H1 (cell line): ENCODE results near the gene SMG1. TPM values are rescaled to one million over a fixed set of nuclear protein-coding genes. Genes with fewer than 3 reads are reported as not detected.

Experiments
- CTCF ChIA-PET: fragments of 300-600 bp; sonication (Branson Sonifier 250); formaldehyde crosslinking; loops from one replicate; lab custom pipeline; 2021; ENCODE audit not compliant: partially characterized antibody; lab: Charles Lee
- POLR2A ChIA-PET: fragments of 300-600 bp; sonication (Branson Sonifier 250); formaldehyde crosslinking; loops from one replicate; lab custom pipeline; 2021; ENCODE audit warnings: inconsistent platforms; ENCODE audit not compliant: partially characterized antibody; lab: Charles Lee
- DNase-seq, 2 experiments: peaks; one replicate each; pipeline versions ENCODE4 v3.0.0 to v3.0.0-alpha.2; 2010 to 2022; ENCODE audit warnings: low spot score in 2 of 2, low read depth in 1 of 2, mixed read lengths in 1 of 2
- FAIRE-seq: peaks from 2 replicates; lab custom pipeline; 2011; peaks lifted over from hg19 to GRCh38; lab: Jason Lieb, UNC
- H2AFZ ChIP-seq: 2 replicates; pipeline ENCODE4 v1.8.1; 2012; ENCODE audit warnings: low read length, inconsistent platforms
- H2AK5ac ChIP-seq: 2 replicates; pipeline ENCODE4 v1.6.1; 2013; ENCODE audit warnings: low read depth, low read length
- H2BK120ac ChIP-seq: replicated peaks from 2 replicates; pipeline ENCODE3; 2013; ENCODE audit warnings: low read depth, low read length, inconsistent platforms
- H2BK12ac ChIP-seq: 2 replicates; pipeline ENCODE4 v1.6.1; 2013; ENCODE audit warnings: low read depth, low read length
- H2BK15ac ChIP-seq: 2 replicates; pipeline ENCODE4 v1.6.1; 2013; ENCODE audit warnings: low read length
- H2BK20ac ChIP-seq: 2 replicates; pipeline ENCODE4 v1.6.1; 2013; ENCODE audit warnings: low read length
- H2BK5ac ChIP-seq: 2 replicates; pipeline ENCODE4 v1.6.1; 2013; ENCODE audit warnings: low read depth, low read length
- H3K14ac ChIP-seq: 2 replicates; pipeline ENCODE4 v1.6.1; 2013; ENCODE audit warnings: inconsistent platforms; ENCODE audit not compliant: insufficient read length
- H3K18ac ChIP-seq: 2 replicates; pipeline ENCODE4 v1.6.1; 2013; ENCODE audit warnings: low read length; ENCODE audit errors: extremely low read depth
- H3K23ac ChIP-seq: 2 replicates; pipeline ENCODE4 v1.6.1; 2013; ENCODE audit warnings: inconsistent platforms; ENCODE audit not compliant: insufficient read length
- H3K23me2 ChIP-seq: 2 replicates; pipeline ENCODE4 v1.6.1; 2013; ENCODE audit warnings: low read depth, low read length
- H3K27ac ChIP-seq: 2 replicates; pipeline ENCODE4 v1.6.1; 2011; ENCODE audit warnings: low read depth, low read length, inconsistent platforms
- H3K27me3 ChIP-seq, 4 experiments: replicated peaks in 1 of 4; 1 replicate in 1 of 4; 2 replicates in 3 of 4; pipeline versions ENCODE4 v1.6.1 to v1.8.1; 2011 to 2013; ENCODE audit warnings: low read length in 3 of 4, mild to moderate bottlenecking in 3 of 4, inconsistent platforms in 2 of 4, mixed read lengths in 2 of 4, moderate library complexity in 1 of 4; ENCODE audit not compliant: control insufficient read depth in 3 of 4, insufficient read depth in 3 of 4; ENCODE audit errors: extremely low read depth in 1 of 4
- H3K36me3 ChIP-seq, 4 experiments: 2 replicates each; pipeline versions ENCODE4 v1.6.1 to v1.8.1; 2011 to 2013; ENCODE audit warnings: mild to moderate bottlenecking in 4 of 4, low read length in 3 of 4, moderate library complexity in 2 of 4, control low read depth in 1 of 4, inconsistent platforms in 1 of 4; ENCODE audit not compliant: insufficient read depth in 4 of 4, control insufficient read depth in 2 of 4
- H3K4ac ChIP-seq: replicated peaks from 2 replicates; pipeline ENCODE3; 2013; ENCODE audit warnings: low read length, low read depth, mixed read lengths, inconsistent platforms; ENCODE audit not compliant: insufficient read length
- H3K4me1 ChIP-seq, 4 experiments: replicated peaks in 1 of 4; 1 replicate in 1 of 4; 2 replicates in 3 of 4; pipeline versions ENCODE4 v1.6.1 to v1.8.1; 2011 to 2013; ENCODE audit warnings: low read length in 3 of 4, inconsistent platforms in 2 of 4, mixed read lengths in 1 of 4; ENCODE audit not compliant: insufficient read depth in 4 of 4, control insufficient read depth in 3 of 4
- H3K4me2 ChIP-seq, 2 experiments: 2 replicates each; pipeline versions ENCODE4 v1.6.1 to v1.8.1; 2011 to 2013; ENCODE audit warnings: low read depth in 2 of 2, low read length in 2 of 2, control low read depth in 1 of 2, inconsistent platforms in 1 of 2, mild to moderate bottlenecking in 1 of 2; ENCODE audit not compliant: insufficient read depth in 1 of 2
- H3K4me3 ChIP-seq, 4 experiments: fragments of 200-600, 300-600 bp in 1 of 4; sonication (generic), shearing (Covaris generic), sonication (Bioruptor Twin) in 1 of 4; 2 replicates each; pipeline versions ENCODE4 v1.5.1 to v1.8.1; 2011 to 2016; ENCODE audit warnings: low read length in 4 of 4, low read depth in 3 of 4, control low read depth in 2 of 4, inconsistent platforms in 2 of 4, mild to moderate bottlenecking in 2 of 4, mixed read lengths in 1 of 4, moderate library complexity in 1 of 4; ENCODE audit not compliant: insufficient read depth in 2 of 4; ENCODE audit errors: extremely low read depth in 1 of 4
- H3K56ac ChIP-seq: replicated peaks from 2 replicates; pipeline ENCODE3; 2013; ENCODE audit warnings: low read depth, mild to moderate bottlenecking, mixed read lengths, low read length, inconsistent platforms; ENCODE audit not compliant: insufficient read length
- H3K79me1 ChIP-seq: 2 replicates; pipeline ENCODE4 v1.6.1; 2013; ENCODE audit warnings: low read depth, low read length, control low read depth
- H3K79me2 ChIP-seq, 2 experiments: 2 replicates each; pipeline versions ENCODE4 v1.6.1 to v1.8.1; 2012 to 2013; ENCODE audit warnings: low read length in 2 of 2, mild to moderate bottlenecking in 2 of 2, inconsistent platforms in 1 of 2; ENCODE audit not compliant: insufficient read depth in 2 of 2, control insufficient read depth in 1 of 2
- H3K9ac ChIP-seq, 4 experiments: replicated peaks in 1 of 4; 1 replicate in 1 of 4; 2 replicates in 3 of 4; pipeline versions ENCODE4 v1.6.1 to v1.8.1; 2011 to 2013; ENCODE audit warnings: low read depth in 3 of 4, low read length in 3 of 4, control low read depth in 2 of 4, mild to moderate bottlenecking in 2 of 4, moderate library complexity in 2 of 4, inconsistent platforms in 1 of 4; ENCODE audit errors: extremely low read depth in 1 of 4
- H3K9me3 ChIP-seq, 2 experiments: 2 replicates each; pipeline versions ENCODE4 v1.6.1 to v1.8.1; 2012 to 2013; ENCODE audit warnings: mild to moderate bottlenecking in 2 of 2, moderate library complexity in 2 of 2, control low read depth in 1 of 2, inconsistent platforms in 1 of 2, low read depth in 1 of 2, low read length in 1 of 2, mixed read lengths in 1 of 2; ENCODE audit not compliant: insufficient read depth in 2 of 2
- H4K20me1 ChIP-seq, 2 experiments: replicated peaks in 1 of 2; 2 replicates each; pipeline versions ENCODE3 to v1.8.1; 2011 to 2013; ENCODE audit warnings: inconsistent platforms in 2 of 2, low read length in 2 of 2, mild to moderate bottlenecking in 1 of 2; ENCODE audit not compliant: insufficient read depth in 2 of 2, control insufficient read depth in 1 of 2
- H4K5ac ChIP-seq: 2 replicates; pipeline ENCODE4 v1.6.1; 2013; ENCODE audit warnings: low read length, low read depth, mixed read lengths, inconsistent platforms; ENCODE audit not compliant: insufficient read length
- H4K8ac ChIP-seq: 2 replicates; pipeline ENCODE4 v1.8.0; 2013; ENCODE audit warnings: mild to moderate bottlenecking, moderate library complexity, low read length, inconsistent platforms; ENCODE audit not compliant: insufficient read depth; ENCODE audit errors: extremely low read depth
- H4K91ac ChIP-seq: replicated peaks from 2 replicates; pipeline ENCODE3; 2013; ENCODE audit warnings: low read length, mixed read lengths, inconsistent platforms; ENCODE audit not compliant: insufficient read length
- CBX5 ChIP-seq: fragments of 300-800, 300-1000 bp; sonication (generic); IDR thresholded peaks from 2 replicates; pipeline ENCODE4 v1.7.1; 2016; ENCODE audit warnings: antibody characterized with exemption, low read length, low read depth
- SP4 ChIP-seq: IDR thresholded peaks from 2 replicates; pipeline ENCODE4 v1.6.1; 2012; ENCODE audit warnings: low read length, inconsistent platforms
- WGBS, 2 experiments: shearing (Covaris generic) in 1 of 2; methylation state at CpG; one replicate each; pipeline versions ENCODE4 v1.1.6 to v1.1.7; 2013 to 2015; ENCODE audit warnings: low lambda C conversion rate in 2 of 2, mixed read lengths in 2 of 2, inconsistent platforms in 1 of 2, low coverage in 1 of 2, missing lambda C conversion rate in 1 of 2; ENCODE audit not compliant: insufficient replicate concordance in 2 of 2, insufficient coverage in 1 of 2, insufficient read length in 1 of 2; ENCODE audit errors: extremely low coverage in 1 of 2, missing lambda C conversion rate in 1 of 2; 5-methylcytosine and 5-hydroxymethylcytosine counted together
- polyA plus RNA-seq, 7 experiments: library from polyadenylated mRNA; depleted of rRNA in 3 of 7; stranded (reverse) in 5 of 7; unstranded in 2 of 7; fragments of >200 nt in 5 of 7; fragments of 200-250 nt in 2 of 7; gene quantifications; 1 replicate in 5 of 7; 2 replicates in 1 of 7; 4 replicates in 1 of 7; pipeline versions ENCODE4 v1.2.1 to v1.2.3, GENCODE V29; 2011 to 2013; ENCODE audit warnings: missing spikeins in 2 of 7, mixed read lengths in 2 of 7
- total RNA-seq: library from RNA; stranded (reverse); fragmentation: NEBNext Ultra II Directional; extraction: Animal tissue kit (Norgen Biotek cat#: 25700); gene quantifications from 2 replicates; pipeline ENCODE4 v1.2.1, GENCODE V29; 2021

The SMG1 gene
- total and polyA plus RNA-seq, 2 of the 8 experiments (the other 6 are each of a cell fraction or from before 2014, with no cell fraction given), result 14.9 to 90.6 TPM

GRCh38 chr16:18803569-18804462 is 122.4 kb downstream of the SMG1 start:
- Histone ChIP-seq H3K27ac (no peak overlapping the region), H3K23ac (no peak overlapping the region), H3K14ac (no peak overlapping the region), H3K23me2 (peaks cover 3% of the 10 kb centered on the region; the same call in 1 of the 2 replicates), H4K20me1 (peaks cover 1 to 2% of the 10 kb centered on the region in 2 experiments), H3K4ac (no peak overlapping the region), H2AK5ac (no peak overlapping the region), H3K36me3 (peaks cover under 1 to 17% (median 8%) of the 10 kb centered on the region in 4 experiments), H3K9me3 (no peaks in the 10 kb centered on the region; a peak in 1 of 4 replicates), H3K79me1 (no peaks in the 10 kb centered on the region; the same call in 1 of the 2 replicates), H3K79me2 (peaks cover 16 to 27% of the 10 kb centered on the region in 2 experiments), H2BK120ac (no peak overlapping the region), H2BK5ac (no peak overlapping the region), H2BK12ac (no peak overlapping the region), H4K5ac (no peak overlapping the region), H3K4me3 (0 out of 8 replicates have a peak overlapping the region, but pooled peaks of 1 of the 4 experiments have one; percentile 2), H3K27me3 (no peaks in the 10 kb centered on the region), H3K4me2 (no peak overlapping the region), H4K8ac (no peak overlapping the region), H3K18ac (no peak overlapping the region), H4K91ac (no peak overlapping the region), H3K56ac (no peak overlapping the region), H2BK20ac (no peak overlapping the region), H2AFZ (no peak overlapping the region), H3K9ac (no peak overlapping the region), H3K4me1 (peaks cover 4 to 11% (median 8%) of the 10 kb centered on the region in 4 experiments; a peak in 5 of 7 replicates), H2BK15ac (no peak overlapping the region)
- FAIRE-seq, result no peak
- TF ChIP-seq CBX5 (no peak), SP4 (no peak)
- ChIA-PET CTCF (interaction anchor here (1.0 kb wide), 1 partner anchor 17 kb away, joined by 3 read pairs; no protein-coding TSS in a partner anchor), POLR2A (interaction anchor here (1.8 to 14.8 kb wide), 3 partner anchors 15 to 24 kb away, joined by 4 to 503 read pairs (median 7); partner anchors contain the start of gene RPS15A)
- no peak for DNase-seq
- WGBS, 2 experiments, result 82% methylated on average over 5 of the region's 5 CpGs; no CpG with 5 or more reads in 1 of the 2 experiments
